CD14-positive monocyte (primary cell): ENCODE results near the gene ROBO3. TPM values are rescaled to one million over a fixed set of nuclear protein-coding genes. Genes with fewer than 3 reads are reported as not detected.

Experiments used
- DNase-seq, 3 donors: peaks; one replicate each; pipeline ENCODE4 v3.0.0-alpha.2; 2011 to 2022
- H2AFZ ChIP-seq: 2 replicates; pipeline ENCODE4 v1.6.0; 2012; ENCODE audit warnings: mild to moderate bottlenecking, low read depth, low read length, inconsistent platforms; ENCODE audit not compliant: insufficient read depth, poor library complexity, severe bottlenecking
- H3K27ac ChIP-seq, 2 donors: 1 replicate in 1 of 2; 2 replicates in 1 of 2; pipeline ENCODE4 v1.5.1; 2012 to 2013; ENCODE audit warnings: low read length in 2 of 2, control low read depth in 1 of 2, inconsistent platforms in 1 of 2, low read depth in 1 of 2, mild to moderate bottlenecking in 1 of 2
- H3K27me3 ChIP-seq, 2 donors: one replicate each; pipeline versions ENCODE4 v1.6.0 to v1.6.1; 2011 to 2013; ENCODE audit warnings: low read length in 2 of 2; ENCODE audit not compliant: control insufficient read depth in 2 of 2, insufficient read depth in 2 of 2
- H3K36me3 ChIP-seq, 2 donors: replicated peaks in 1 of 2; 1 replicate in 1 of 2; 2 replicates in 1 of 2; pipeline versions ENCODE4 v1.5.1 to v1.6.1; 2012 to 2013; ENCODE audit warnings: low read length in 2 of 2, control low read depth in 1 of 2, inconsistent platforms in 1 of 2, mild to moderate bottlenecking in 1 of 2; ENCODE audit not compliant: insufficient read depth in 2 of 2, control insufficient read depth in 1 of 2
- H3K4me1 ChIP-seq, 2 donors: 1 replicate in 1 of 2; 2 replicates in 1 of 2; pipeline versions ENCODE4 v1.5.1 to v1.6.1; 2012 to 2013; ENCODE audit warnings: low read length in 2 of 2, control low read depth in 1 of 2, inconsistent platforms in 1 of 2, mild to moderate bottlenecking in 1 of 2, moderate library complexity in 1 of 2; ENCODE audit not compliant: insufficient read depth in 2 of 2, control insufficient read depth in 1 of 2
- H3K4me2 ChIP-seq: replicated peaks from 2 replicates; pipeline ENCODE3; 2012; ENCODE audit warnings: low read length, moderate library complexity, mild to moderate bottlenecking; ENCODE audit not compliant: poor library complexity, severe bottlenecking; ENCODE audit errors: extremely low read depth
- H3K4me3 ChIP-seq, 3 experiments: fragments of 200-600 bp in 1 of 3; sonication (generic) in 1 of 3; replicated peaks in 1 of 3; 1 replicate in 2 of 3; 2 replicates in 1 of 3; pipeline ENCODE4 v1.5.1; 2011 to 2013; ENCODE audit warnings: low read length in 3 of 3, mild to moderate bottlenecking in 3 of 3, control low read depth in 2 of 3, low read depth in 2 of 3, inconsistent platforms in 1 of 3, moderate library complexity in 1 of 3
- H3K79me2 ChIP-seq: 2 replicates; pipeline ENCODE4 v1.6.0; 2012; ENCODE audit warnings: mild to moderate bottlenecking, control low read depth, inconsistent platforms, low read length, moderate library complexity; ENCODE audit not compliant: insufficient read depth
- H3K9ac ChIP-seq: 2 replicates; pipeline ENCODE4 v1.6.0; 2017; ENCODE audit warnings: low read length, mild to moderate bottlenecking; ENCODE audit not compliant: insufficient read depth, poor library complexity, severe bottlenecking
- H3K9me3 ChIP-seq, 2 donors: replicated peaks in 1 of 2; 1 replicate in 1 of 2; 2 replicates in 1 of 2; pipeline versions ENCODE4 v1.5.1 to v1.6.1; 2012 to 2013; ENCODE audit warnings: low read length in 2 of 2, control low read depth in 1 of 2; ENCODE audit not compliant: control insufficient read depth in 1 of 2, insufficient read depth in 1 of 2
- H4K20me1 ChIP-seq: 2 replicates; pipeline ENCODE4 v1.6.0; 2012; ENCODE audit warnings: mild to moderate bottlenecking, low read length, control low read depth, moderate library complexity; ENCODE audit not compliant: insufficient read depth
- H3K27ac Mint-ChIP-seq, 7 donors: one replicate each; pipeline ENCODE4 v1.8.0; 2020; ENCODE audit warnings: mild to moderate bottlenecking in 7 of 7, mixed read lengths in 7 of 7, moderate library complexity in 6 of 7, inconsistent platforms in 2 of 7
- H3K27me3 Mint-ChIP-seq, 3 donors: one replicate each; pipeline ENCODE4 v1.8.0; 2021 to 2022; ENCODE audit warnings: low read depth in 3 of 3, mild to moderate bottlenecking in 3 of 3, mixed read lengths in 3 of 3, moderate library complexity in 3 of 3, inconsistent platforms in 1 of 3
- H3K36me3 Mint-ChIP-seq, 2 donors: one replicate each; pipeline ENCODE4 v1.8.0; 2020; ENCODE audit warnings: mixed read lengths in 2 of 2, inconsistent platforms in 1 of 2, mild to moderate bottlenecking in 1 of 2
- H3K4me1 Mint-ChIP-seq: one replicate; pipeline ENCODE4 v1.8.0; 2020; ENCODE audit warnings: mild to moderate bottlenecking, mixed read lengths
- H3K4me3 Mint-ChIP-seq, 2 donors: one replicate each; pipeline ENCODE4 v1.8.0; 2020; ENCODE audit warnings: mild to moderate bottlenecking in 2 of 2, mixed read lengths in 2 of 2, moderate library complexity in 1 of 2
- H3K9me3 Mint-ChIP-seq, 7 donors: one replicate each; pipeline ENCODE4 v1.8.0; 2020 to 2022; ENCODE audit warnings: mixed read lengths in 7 of 7, mild to moderate bottlenecking in 6 of 7, moderate library complexity in 6 of 7, inconsistent platforms in 2 of 7
- CTCF ChIP-seq: fragments of 200-600 bp; IDR thresholded peaks from one replicate; pipeline ENCODE4 v1.8.0; 2022; ENCODE audit warnings: antibody characterized with exemption, mild to moderate bottlenecking
- WGBS: methylation state at CpG from one replicate; pipeline ENCODE4 v1.1.5; 2013; ENCODE audit warnings: missing lambda C conversion rate; ENCODE audit not compliant: insufficient coverage; 5-methylcytosine and 5-hydroxymethylcytosine counted together
- intact Hi-C, 2 donors: fragments of 100-400 bp; cut with micrococcal nuclease; formaldehyde crosslinking; loops; one replicate each; pipeline versions ENCODE4 v1.15.0 to v1.15.1; 2023
- polyA plus RNA-seq, 3 donors: library from polyadenylated mRNA; depleted of rRNA in 1 of 3; unstranded in 2 of 3; stranded (reverse) in 1 of 3; fragments of 300-500 nt in 2 of 3; fragments of >200 nt in 1 of 3; fragmentation: Illumina TruSeq in 2 of 3; gene quantifications; 1 replicate in 2 of 3; 2 replicates in 1 of 3; pipeline ENCODE4 v1.2.3, GENCODE V29; 2012 to 2021

ROBO3 gene
- polyA plus RNA-seq, 3 donors: 0.39 to 11.6 (median 0.81) TPM

GRCh38 chr11:124841840-124842239 lies 23.4 kb upstream of the ROBO3 start:
- H3K27ac ChIP-seq: no peak overlapping the region
- 22% methylated on average over 2 of the region's 2 CpGs for WGBS
- H2AFZ ChIP-seq: no peak overlapping the region
- no peaks in the 10 kb centered on the region for H3K36me3 ChIP-seq
- no peaks in the 10 kb centered on the region for H4K20me1 ChIP-seq
- Mint-ChIP-seq H3K4me1 (peaks cover 9% of the 10 kb centered on the region), H3K9me3 (peaks cover 0 to 12% (median 0%) of the 10 kb centered on the region in 7 donors), H3K36me3 (peaks cover 0 to 5% of the 10 kb centered on the region in 2 donors), H3K27me3 (peaks cover 93 to 98% (median 94%) of the 10 kb centered on the region in 3 donors), H3K27ac (no peak overlapping the region), H3K4me3 (peak overlapping the region in 1 of 2 donors; percentile 70)
- TF ChIP-seq CTCF: no peak
- no peak overlapping the region for H3K4me2 ChIP-seq
- H3K4me1 ChIP-seq: peaks cover 4 to 13% of the 10 kb centered on the region in 2 donors
- H3K9ac ChIP-seq: no peak overlapping the region
- intact Hi-C loops: loop anchor here in 1 of 2 donors (10.0 kb wide), 1 partner anchor 427 kb away; no protein-coding TSS in a partner anchor
- H3K27me3 ChIP-seq: peaks cover 95 to 96% of the 10 kb centered on the region in 2 donors
- no peak for DNase-seq
- no peaks in the 10 kb centered on the region for H3K79me2 ChIP-seq
- H3K9me3 ChIP-seq: peaks cover 0 to 61% of the 10 kb centered on the region in 2 donors
- H3K4me3 ChIP-seq: no peak overlapping the region

GRCh38 chr11:124842305-124842704 lies 22.9 kb upstream of the ROBO3 start:
- H3K9me3 Mint-ChIP-seq: peaks cover 0 to 14% (median 0%) of the 10 kb centered on the region in 7 donors
- Histone ChIP-seq H2AFZ (no peak overlapping the region), H3K9me3 (peaks cover 0 to 61% of the 10 kb centered on the region in 2 donors), H3K4me1 (peaks cover 0 to 10% of the 10 kb centered on the region in 2 donors), H3K79me2 (no peaks in the 10 kb centered on the region), H4K20me1 (no peaks in the 10 kb centered on the region), H3K9ac (no peak overlapping the region), H3K4me2 (no peak overlapping the region), H3K36me3 (no peaks in the 10 kb centered on the region), H3K27ac (no peak overlapping the region), H3K4me3 (no peak overlapping the region), H3K27me3 (peaks cover 97% of the 10 kb centered on the region in 2 donors)
- H3K27me3 Mint-ChIP-seq: peaks cover 95 to 99% (median 96%) of the 10 kb centered on the region in 3 donors
- no peak for TF ChIP-seq CTCF
- 33% methylated on average over 2 of the region's 4 CpGs for WGBS
- DNase-seq: no peak
- H3K4me1 Mint-ChIP-seq: peaks cover 10% of the 10 kb centered on the region
- H3K4me3 Mint-ChIP-seq: peak overlapping the region in 1 of 2 donors; percentile 68
- intact Hi-C loops: loop anchor here in 1 of 2 donors (10.0 kb wide), 1 partner anchor 428 kb away; no protein-coding TSS in a partner anchor
- peaks cover 0 to 5% of the 10 kb centered on the region in 2 donors for H3K36me3 Mint-ChIP-seq
- H3K27ac Mint-ChIP-seq: peak overlapping the region in 1 of 7 donors; percentile 18
